ENCODE results near the gene CASD1. TPM values are rescaled to one million over a fixed set of nuclear protein-coding genes. Genes with fewer than 3 reads are reported as not detected.

CASD1 gene
- total RNA-seq, 1 experiment from 2014 or later: 5.8 TPM

- no peak for TF ChIP-seq CBX3 (IDR thresholded peaks at IDR 0.05; ENCODE audit: low read depth)
- H3K9me2 ChIP-seq (ENCODE audit: insufficient read depth): no peaks in the 10 kb centered on the region
- no peak overlapping the region for H3K27ac ChIP-seq (ENCODE audit: low read depth, low read length)
- ChIA-PET POLR2A (no interaction called here), CTCF (no interaction called here), RAD21 (ENCODE audit: low non-redundant PET in 1 of 2, low total read pairs in 2 of 2, uncharacterized antibody in 2 of 2, unreplicated experiment in 2 of 2) (no interaction called here)
- H3K4me1 ChIP-seq (ENCODE audit: control insufficient read depth in 1 of 2, insufficient read depth in 2 of 2, low read length in 2 of 2): no peaks in the 10 kb centered on the region
- intact Hi-C loops (cut with micrococcal nuclease): no loop called here
- no TSS peak for BruUV-seq (replicated peaks)
- H4K20me1 ChIP-seq (ENCODE audit: insufficient read depth): no peaks in the 10 kb centered on the region
- no peaks in the 10 kb centered on the region for H3K27me3 ChIP-seq (ENCODE audit: insufficient read depth, low read length)
- DNase-seq (ENCODE audit: low read depth, low spot score): no peak
- H3K4me2 ChIP-seq (ENCODE audit: low read length): no peak overlapping the region
- no peaks in the 10 kb centered on the region for H3K9me3 ChIP-seq (ENCODE audit: control insufficient read depth in 1 of 2, insufficient read depth in 1 of 2, low read depth in 1 of 2, low read length in 2 of 2)
- no peak overlapping the region for H2AFZ ChIP-seq (ENCODE audit: low read depth, low read length, poor library complexity, severe bottlenecking)
- ATAC-seq: no peak
- H3K36me3 ChIP-seq (ENCODE audit: control insufficient read depth in 1 of 2, insufficient read depth in 2 of 2, low read length in 2 of 2): no peaks in the 10 kb centered on the region
- H3K4me3 ChIP-seq (replicated peaks in 1 of 2; ENCODE audit: low read depth in 1 of 2, low read length in 2 of 2): no peak overlapping the region
- no peaks in the 10 kb centered on the region for H3K79me2 ChIP-seq (ENCODE audit: insufficient read depth, low read length)
- no peak overlapping the region for H3K9ac ChIP-seq (ENCODE audit: low read length)
Measured at GRCh38 chr7:94602181-94602580, 92.6 kb downstream of the CASD1 start.

GRCh38 chr7:94605031-94605430, 95.4 kb downstream of the CASD1 start:
- H3K9ac ChIP-seq (ENCODE audit: low read length): no peak overlapping the region
- H3K9me2 ChIP-seq (ENCODE audit: insufficient read depth): no peaks in the 10 kb centered on the region
- intact Hi-C loops (cut with micrococcal nuclease): no loop called here
- no TSS peak for BruUV-seq (replicated peaks)
- CTCF ChIA-PET: no interaction called here
- no peaks in the 10 kb centered on the region for H3K4me1 ChIP-seq (ENCODE audit: control insufficient read depth in 1 of 2, insufficient read depth in 2 of 2, low read length in 2 of 2)
- no peaks in the 10 kb centered on the region for H3K36me3 ChIP-seq (ENCODE audit: control insufficient read depth in 1 of 2, insufficient read depth in 2 of 2, low read length in 2 of 2)
- H3K27me3 ChIP-seq (ENCODE audit: insufficient read depth, low read length): no peaks in the 10 kb centered on the region
- POLR2A ChIA-PET: no interaction called here
- no peaks in the 10 kb centered on the region for H4K20me1 ChIP-seq (ENCODE audit: insufficient read depth)
- no peaks in the 10 kb centered on the region for H3K79me2 ChIP-seq (ENCODE audit: insufficient read depth, low read length)
- DNase-seq (ENCODE audit: low read depth, low spot score) (no peak), ATAC-seq (no peak)
- TF ChIP-seq TCF7L2 (IDR thresholded peaks at IDR 0.05; ENCODE audit: borderline replicate concordance, extremely low read depth, insufficient read depth, insufficient read length) (no peak), EZH2phosphoT487 (IDR thresholded peaks at IDR 0.05; ENCODE audit: borderline replicate concordance) (no peak)
- no peak overlapping the region for H3K4me2 ChIP-seq (ENCODE audit: low read length)
- H2AFZ ChIP-seq (ENCODE audit: low read depth, low read length, poor library complexity, severe bottlenecking): no peak overlapping the region
- H3K4me3 ChIP-seq (replicated peaks in 1 of 2; ENCODE audit: low read depth in 1 of 2, low read length in 2 of 2): no peak overlapping the region
- RAD21 ChIA-PET (ENCODE audit: low non-redundant PET in 1 of 2, low total read pairs in 2 of 2, uncharacterized antibody in 2 of 2, unreplicated experiment in 2 of 2): no interaction called here
- no peaks in the 10 kb centered on the region for H3K9me3 ChIP-seq (ENCODE audit: control insufficient read depth in 1 of 2, insufficient read depth in 1 of 2, low read depth in 1 of 2, low read length in 2 of 2)
- H3K27ac ChIP-seq (ENCODE audit: low read depth, low read length): no peak overlapping the region

Other genes starting within 250 kb of the CASD1 start
- gene COL1A2, start 114.9 kb upstream of the CASD1 start, total RNA-seq (2021; ENCODE audit: unreplicated experiment): 3.0 TPM
- gene SGCE, start 146.3 kb downstream of the CASD1 start, total RNA-seq (2021; ENCODE audit: unreplicated experiment): 17.4 TPM